ENCODE results near the gene CRIP1.

Gene CRIP1

GRCh38 chr14:105471297-105471821, 15.3 kb upstream of the CRIP1 start:
- no peak for DNase-seq

GRCh38 chr14:105471823-105472485, 14.7 kb upstream of the CRIP1 start:
- no peak for DNase-seq

GRCh38 chr14:105472486-105472991, 14.1 kb upstream of the CRIP1 start:
- DNase-seq = no peak

- no peak for DNase-seq
Measured at GRCh38 chr14:105473033-105473676, 13.5 kb upstream of the CRIP1 start.

GRCh38 chr14:105473677-105474482, 12.8 kb upstream of the CRIP1 start:
- peak; percentile 53 for DNase-seq

- no peak for DNase-seq
Measured at GRCh38 chr14:105474483-105475268, 12.0 kb upstream of the CRIP1 start, which contains the start of gene CRIP2. Gene CRIP2, plus strand, starts transcription at chr14:105474821. Its CDS starts 42 bp downstream, at chr14:105474863.

GRCh38 chr14:105475269-105476096, 11.2 kb upstream of the CRIP1 start:
- no peak for DNase-seq

- no peak for DNase-seq
Measured at GRCh38 chr14:105476097-105476830, 10.4 kb upstream of the CRIP1 start.

- no peak for DNase-seq
Measured at GRCh38 chr14:105476831-105477659, 9.6 kb upstream of the CRIP1 start.

- DNase-seq = no peak
Measured at GRCh38 chr14:105477660-105478397, 8.9 kb upstream of the CRIP1 start.

GRCh38 chr14:105478398-105479251, 8.1 kb upstream of the CRIP1 start:
- DNase-seq = no peak

- DNase-seq = no peak
Measured at GRCh38 chr14:105479431-105480158, 7.1 kb upstream of the CRIP1 start.

GRCh38 chr14:105480199-105480746, 6.4 kb upstream of the CRIP1 start:
- DNase-seq = no peak

- peak; percentile 69 for DNase-seq
Measured at GRCh38 chr14:105480807-105481801, 5.6 kb upstream of the CRIP1 start.

- DNase-seq = no peak
Measured at GRCh38 chr14:105481886-105482457, 4.7 kb upstream of the CRIP1 start.
